ENCODE data around the gene TOGARAM2. TPM values are rescaled to one million over a fixed set of nuclear protein-coding genes. Genes with fewer than 3 reads are reported as not detected.

TOGARAM2 gene
- total and polyA plus RNA-seq, 2 of the 8 experiments (the other 6 are each of a cell fraction or from before 2014, with no cell fraction given), result 0.42 to 1.4 TPM

- TF ChIP-seq TAF1 (IDR thresholded peaks at IDR 0.05; ENCODE audit: low read depth, low read length) (no peak), NRF1 (IDR thresholded peaks at IDR 0.05; ENCODE audit: low read depth, low read length) (no peak), SIX5 (IDR thresholded peaks at IDR 0.05; ENCODE audit: low read depth, low read length) (no peak), EP300 (IDR thresholded peaks at IDR 0.05; ENCODE audit: borderline replicate concordance in 1 of 2, low read depth in 2 of 2, low read length in 2 of 2) (no peak)
Measured at GRCh38 chr2:29075894-29076705, 95.0 kb downstream of the TOGARAM2 start (continued).

Measured in H1 (cell line).